22Rv1 (cell line): ENCODE measurements around the gene PDCL3.

Source experiments
- ZFX ChIP-seq: fragments of 450-650 bp; IDR thresholded peaks from 2 replicates; pipeline ENCODE4 v1.6.1; 2017; ENCODE audit warnings: antibody characterized with exemption, borderline replicate concordance
- TF ChIP-seq, protein P1 (sequence below): fragments of 450-650 bp; IDR thresholded peaks from 2 replicates; pipeline ENCODE4 v1.5.1; 2017; ENCODE audit warnings: mild to moderate bottlenecking

DNA sequence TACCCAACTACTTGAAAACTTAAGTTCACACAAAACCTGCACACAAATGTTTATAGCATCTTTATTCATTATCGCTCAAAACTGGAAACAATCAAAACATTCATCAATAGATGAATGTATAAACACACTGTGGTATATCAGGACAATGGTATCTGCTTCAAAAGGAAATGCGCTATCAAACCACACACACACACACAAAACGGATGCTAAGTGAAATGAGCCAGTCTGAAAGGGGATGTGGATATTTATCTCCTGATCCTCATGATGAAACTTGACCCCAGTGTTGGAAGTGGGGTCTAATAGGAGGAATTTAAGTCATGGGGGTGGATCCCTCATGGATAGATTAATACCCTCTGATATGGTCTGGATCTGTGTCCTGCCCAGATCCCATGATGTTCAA, 22.0 kb downstream of the PDCL3 start:
- TF ChIP-seq, protein P1, sequence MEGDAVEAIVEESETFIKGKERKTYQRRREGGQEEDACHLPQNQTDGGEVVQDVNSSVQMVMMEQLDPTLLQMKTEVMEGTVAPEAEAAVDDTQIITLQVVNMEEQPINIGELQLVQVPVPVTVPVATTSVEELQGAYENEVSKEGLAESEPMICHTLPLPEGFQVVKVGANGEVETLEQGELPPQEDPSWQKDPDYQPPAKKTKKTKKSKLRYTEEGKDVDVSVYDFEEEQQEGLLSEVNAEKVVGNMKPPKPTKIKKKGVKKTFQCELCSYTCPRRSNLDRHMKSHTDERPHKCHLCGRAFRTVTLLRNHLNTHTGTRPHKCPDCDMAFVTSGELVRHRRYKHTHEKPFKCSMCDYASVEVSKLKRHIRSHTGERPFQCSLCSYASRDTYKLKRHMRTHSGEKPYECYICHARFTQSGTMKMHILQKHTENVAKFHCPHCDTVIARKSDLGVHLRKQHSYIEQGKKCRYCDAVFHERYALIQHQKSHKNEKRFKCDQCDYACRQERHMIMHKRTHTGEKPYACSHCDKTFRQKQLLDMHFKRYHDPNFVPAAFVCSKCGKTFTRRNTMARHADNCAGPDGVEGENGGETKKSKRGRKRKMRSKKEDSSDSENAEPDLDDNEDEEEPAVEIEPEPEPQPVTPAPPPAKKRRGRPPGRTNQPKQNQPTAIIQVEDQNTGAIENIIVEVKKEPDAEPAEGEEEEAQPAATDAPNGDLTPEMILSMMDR: no peak
- no peak for TF ChIP-seq ZFX
